HG03135 (cell line): ENCODE results near the gene SOBP.

Experiments used
- ATAC-seq: cut with Tn5 transposase; IDR thresholded peaks from one replicate; pipeline ENCODE4 v1.9.1; 2021; ENCODE audit warnings: mild to moderate bottlenecking, moderate library complexity; ENCODE audit not compliant: unreplicated experiment

SOBP gene

GRCh38 chr6:107485157-107485556, 4.8 kb upstream of the SOBP start:
- ATAC-seq, result no peak

- no peak for ATAC-seq
These were observed 1.6 kb upstream of the SOBP start for GRCh38 chr6:107488174-107488874.

DNA sequence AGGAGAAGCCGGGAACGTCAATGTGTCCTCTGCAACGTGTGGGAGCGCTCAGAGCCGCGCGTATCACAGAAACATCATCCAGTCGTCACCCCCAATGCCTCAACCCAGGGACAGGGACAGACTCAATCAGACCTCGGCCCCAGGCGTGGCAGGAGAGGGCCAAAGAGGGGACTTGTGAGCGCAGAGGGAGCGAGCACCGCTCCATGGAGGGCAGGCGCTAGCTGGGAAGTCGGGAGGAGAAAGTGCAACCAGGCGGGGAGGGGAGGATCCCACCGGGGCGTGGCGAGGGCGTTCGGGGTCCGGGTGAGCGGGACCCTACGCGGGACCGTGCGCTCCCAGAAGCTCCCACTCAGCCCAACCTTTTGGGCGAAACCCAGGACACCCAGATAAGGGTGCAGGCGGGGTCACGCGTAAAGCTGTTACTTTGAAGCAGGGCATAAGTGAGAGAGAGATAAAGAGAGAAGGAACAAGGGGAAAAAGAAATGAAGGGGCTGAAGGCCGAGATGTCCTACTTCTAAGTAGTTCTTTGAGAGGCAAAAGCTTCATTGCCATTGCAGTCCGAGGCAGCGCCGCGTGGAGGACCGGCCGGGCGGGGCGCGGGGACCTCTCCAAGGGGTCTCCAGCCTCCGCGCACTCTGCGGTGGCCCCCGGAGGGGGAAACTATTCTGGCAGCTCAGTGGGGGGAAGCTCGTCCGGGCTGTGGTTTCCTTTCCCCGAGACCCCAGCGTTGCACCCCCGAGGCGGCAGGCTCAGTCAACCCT, 862 bp upstream of the SOBP start:
- ATAC-seq, result no peak

DNA sequence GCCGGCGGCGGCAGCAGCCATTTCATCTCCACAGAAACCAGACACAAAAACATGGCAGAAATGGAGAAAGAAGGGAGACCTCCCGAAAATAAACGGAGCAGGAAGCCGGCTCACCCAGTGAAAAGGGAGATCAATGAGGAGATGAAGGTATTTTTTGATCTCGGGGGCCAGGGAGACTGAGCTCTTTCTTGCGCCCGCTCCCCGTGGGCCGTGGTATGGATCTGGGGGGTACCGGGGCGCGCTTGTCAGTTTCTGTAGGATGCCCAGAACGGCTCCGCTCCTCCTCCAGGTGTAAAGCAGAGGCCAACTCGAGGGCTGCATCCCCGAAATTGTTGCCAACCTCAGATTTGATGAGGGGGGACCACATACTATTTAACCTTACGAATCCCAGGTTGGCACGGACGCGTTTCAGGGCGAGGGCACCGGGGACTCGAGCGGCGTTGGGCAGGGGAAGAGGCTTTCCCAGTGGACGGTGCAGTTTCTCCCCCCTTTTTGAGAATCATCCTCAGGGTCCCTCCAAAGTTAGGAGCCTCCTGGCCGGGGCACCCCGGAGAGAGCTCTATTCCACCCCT, 735 bp downstream of the SOBP start:
- no peak for ATAC-seq

DNA sequence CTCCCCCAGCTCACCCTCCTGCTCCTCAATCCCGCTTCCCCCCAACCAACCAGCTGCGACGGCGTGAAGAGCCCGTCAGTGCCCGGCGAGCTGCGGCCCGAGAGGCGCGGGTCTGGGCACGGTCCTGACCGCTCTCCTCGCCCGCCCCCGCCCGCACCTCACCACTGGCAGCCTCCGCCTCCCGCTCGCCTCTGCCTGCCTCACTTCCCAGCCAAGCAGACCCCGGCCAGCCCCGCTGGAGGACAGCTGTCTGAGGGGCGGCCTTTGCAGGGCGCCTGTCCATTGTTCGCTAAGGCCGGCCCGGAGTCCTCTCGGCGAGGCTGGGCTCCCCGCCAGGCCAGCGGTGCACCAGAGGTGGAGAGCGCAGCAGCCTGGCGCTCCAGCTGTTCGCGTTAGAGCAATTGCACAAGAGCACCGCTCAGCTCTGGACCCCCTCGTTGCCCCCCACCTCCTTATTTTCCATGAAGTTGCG, 1.3 kb downstream of the SOBP start:
- no peak for ATAC-seq

DNA sequence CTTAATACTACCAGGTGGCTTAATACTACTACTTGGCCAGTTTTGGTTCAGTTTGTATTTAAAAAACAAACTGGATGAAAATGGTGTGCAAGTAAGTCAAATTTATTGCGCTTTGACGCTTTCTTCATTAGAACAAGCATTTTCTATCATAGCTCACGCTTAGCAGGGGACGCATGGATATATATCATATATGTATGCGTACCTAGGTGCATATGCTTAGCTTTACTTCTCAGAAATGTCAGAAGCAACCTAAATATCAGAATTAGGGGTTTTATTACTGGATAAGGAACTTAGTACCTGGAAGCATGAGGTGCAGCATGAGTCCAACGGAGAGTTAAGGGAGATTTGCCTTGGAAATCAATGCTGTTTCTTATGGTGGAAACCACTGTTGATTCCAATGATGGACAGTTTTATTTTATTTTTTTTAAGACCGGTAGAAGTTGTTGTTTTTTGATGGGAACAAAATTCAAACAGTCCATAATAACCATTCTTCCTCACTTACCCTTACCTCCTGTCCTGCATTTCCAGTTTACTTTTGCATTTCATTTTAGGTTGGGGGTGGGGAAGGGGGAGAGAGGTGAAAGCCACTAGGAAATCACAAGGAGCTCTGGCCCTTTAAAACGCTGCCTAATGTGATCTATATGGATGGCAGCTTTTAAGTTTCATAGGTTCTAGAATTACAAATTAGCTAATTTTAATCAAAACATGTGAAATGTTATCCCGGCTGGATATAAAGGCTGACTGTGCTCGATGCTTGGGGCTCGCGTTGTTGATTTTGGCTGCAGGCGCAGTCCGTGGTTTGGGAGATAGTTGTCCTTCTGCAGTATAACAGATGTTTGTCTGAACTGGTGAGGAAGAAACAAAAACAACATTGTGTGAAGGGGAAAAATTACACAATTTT, 2.1 kb downstream of the SOBP start:
- ATAC-seq, result no peak

- ATAC-seq, result no peak
These were observed 3.5 kb downstream of the SOBP start for GRCh38 chr6:107493158-107494057.

DNA sequence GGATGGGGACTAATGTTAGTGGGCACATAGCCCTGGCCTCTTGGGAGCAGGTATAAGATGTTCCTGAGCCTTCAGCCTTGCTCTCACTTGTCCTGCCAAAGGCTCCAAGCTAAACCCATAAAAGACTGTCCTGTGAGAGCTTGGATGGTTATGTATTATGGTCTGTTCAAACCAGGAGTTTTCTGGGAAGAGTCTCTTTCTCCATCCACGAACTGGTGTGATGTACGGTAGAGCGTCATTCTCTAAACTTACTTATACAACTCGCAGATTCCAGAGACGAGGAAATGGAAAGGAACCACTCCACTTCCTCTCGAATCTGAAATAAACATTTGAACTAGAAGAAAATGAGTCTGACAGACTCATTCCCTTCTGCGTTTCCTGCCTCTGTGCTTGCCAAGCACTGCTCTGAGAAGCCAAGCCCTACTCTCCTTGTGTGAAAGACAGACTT, 5.3 kb downstream of the SOBP start:
- no peak for ATAC-seq

DNA sequence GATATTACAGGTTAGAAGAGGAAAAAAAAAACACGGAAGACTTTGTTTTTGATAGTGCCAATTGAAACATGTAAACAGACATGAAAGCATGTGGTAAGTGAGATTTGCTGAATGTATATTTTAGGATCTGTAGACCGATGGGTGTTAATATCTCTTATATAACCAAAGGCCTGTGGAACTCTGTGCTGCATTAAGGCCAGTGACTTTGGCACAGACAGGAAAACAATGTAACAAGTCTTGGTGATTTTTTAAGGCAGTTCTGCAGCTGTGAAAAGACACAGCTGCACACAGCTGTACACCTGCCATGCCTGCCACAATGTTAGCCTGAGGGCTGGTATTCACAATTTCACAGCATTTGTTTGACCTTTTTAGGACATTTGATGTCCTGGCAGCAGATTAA, 6.1 kb downstream of the SOBP start:
- ATAC-seq, result no peak

DNA sequence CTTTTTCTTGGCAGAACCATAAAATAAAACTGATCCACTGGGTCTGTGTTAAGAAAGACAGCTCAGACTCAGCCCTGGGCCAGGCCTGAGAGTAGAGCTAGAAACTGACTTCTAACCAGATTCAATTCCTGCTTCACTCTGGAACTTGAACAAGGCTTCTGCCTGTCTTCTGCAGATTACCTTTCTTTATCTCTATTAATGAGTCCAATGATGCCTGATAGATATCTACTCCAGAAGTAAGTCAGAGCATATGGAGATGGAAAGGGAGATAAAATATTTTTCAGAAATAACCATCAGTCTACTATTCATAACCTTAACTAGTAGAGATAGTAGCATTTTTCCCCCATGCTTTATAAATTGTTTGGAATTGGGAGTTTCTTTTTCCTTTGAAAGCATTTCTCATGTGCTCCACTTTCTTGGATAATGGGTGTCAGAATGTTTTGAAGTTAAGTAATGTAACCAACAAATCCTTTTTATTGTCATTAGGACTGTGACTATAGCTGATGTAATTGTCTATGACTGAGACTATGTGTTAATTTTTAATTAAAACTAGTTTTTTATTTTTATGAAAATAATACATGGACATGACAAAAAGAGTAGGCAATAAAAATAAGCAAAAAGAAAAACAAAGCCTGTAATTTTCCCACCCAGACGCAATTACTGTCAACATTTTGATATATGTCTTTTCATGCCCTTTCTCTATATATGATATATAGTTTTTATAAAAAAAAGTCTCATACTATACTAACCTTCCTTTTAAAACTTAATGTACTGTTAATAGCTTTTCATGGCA, 7.2 kb downstream of the SOBP start:
- ATAC-seq, result no peak

DNA sequence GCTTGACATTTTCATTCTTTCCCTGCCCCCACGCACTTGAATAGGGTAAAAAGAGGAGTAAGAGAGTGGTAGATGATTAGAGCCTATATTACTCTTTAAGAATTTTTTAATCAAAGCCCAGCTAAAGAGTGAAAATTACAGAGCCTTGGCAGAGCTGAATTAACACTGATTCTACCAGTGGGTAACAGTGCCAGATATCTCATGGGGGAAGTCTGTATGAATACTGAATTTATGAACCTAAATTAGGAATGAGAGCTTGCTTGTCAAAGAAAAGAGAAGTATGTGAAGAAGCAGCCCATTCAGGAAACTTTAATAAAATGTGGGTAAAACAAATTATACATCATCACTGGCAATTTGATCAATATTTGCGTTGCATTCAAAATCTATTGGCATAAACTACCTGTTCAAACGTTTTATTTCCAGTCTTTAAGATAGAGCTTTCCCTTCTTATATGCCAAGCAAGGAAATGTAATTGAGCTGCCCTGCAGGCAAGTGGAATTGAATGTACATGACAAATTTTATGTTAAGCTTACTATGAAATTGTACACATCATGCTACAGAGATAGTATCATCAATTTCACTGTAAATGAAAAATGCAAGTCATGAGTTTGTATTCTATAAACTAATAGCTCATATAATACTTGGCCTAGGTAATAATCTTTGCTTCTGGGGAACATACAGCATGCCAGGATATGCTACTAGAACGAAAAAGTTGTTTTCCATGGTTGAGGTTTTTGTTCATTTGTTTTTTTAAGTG, 14.5 kb downstream of the SOBP start:
- ATAC-seq, result no peak

DNA sequence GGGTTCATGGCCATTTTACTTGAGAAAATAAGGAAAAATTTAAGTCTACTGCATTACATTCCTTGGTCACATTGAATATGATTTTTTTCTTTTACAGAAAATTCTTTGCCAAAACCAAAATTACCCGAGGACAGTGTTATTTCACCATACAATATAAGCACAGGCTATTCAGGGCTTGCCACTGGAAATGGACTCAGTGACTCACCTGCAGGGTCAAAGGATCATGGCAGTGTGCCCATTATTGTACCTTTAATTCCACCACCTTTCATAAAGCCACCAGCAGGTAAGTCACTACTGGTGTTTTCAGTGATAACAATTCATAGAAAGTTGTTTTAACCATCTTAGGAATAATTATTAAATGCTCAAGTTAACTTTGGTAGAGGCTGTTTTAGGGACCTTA, 16.2 kb downstream of the SOBP start:
- no peak for ATAC-seq

DNA sequence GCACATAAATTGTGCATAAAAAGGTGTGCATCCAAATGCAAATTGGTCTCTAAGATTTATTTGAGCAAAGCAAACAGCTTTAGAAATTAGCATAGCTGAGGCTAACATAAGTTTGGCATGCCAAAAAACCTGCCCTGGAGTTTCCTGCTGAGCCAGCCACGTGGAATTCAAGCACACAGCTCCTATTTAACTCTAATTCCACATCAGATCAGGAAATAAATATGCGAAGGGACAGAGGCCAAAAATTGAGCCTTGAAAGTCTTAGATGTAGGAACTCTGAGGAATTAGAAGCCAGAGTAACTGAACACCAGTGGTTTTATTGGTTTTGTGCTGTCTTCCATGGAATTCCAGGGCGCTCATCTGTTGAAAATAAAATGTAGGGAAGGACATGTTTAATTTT, 19.6 kb downstream of the SOBP start:
- no peak for ATAC-seq

GRCh38 chr6:107510108-107510507, 20.2 kb downstream of the SOBP start:
- ATAC-seq, result no peak

DNA sequence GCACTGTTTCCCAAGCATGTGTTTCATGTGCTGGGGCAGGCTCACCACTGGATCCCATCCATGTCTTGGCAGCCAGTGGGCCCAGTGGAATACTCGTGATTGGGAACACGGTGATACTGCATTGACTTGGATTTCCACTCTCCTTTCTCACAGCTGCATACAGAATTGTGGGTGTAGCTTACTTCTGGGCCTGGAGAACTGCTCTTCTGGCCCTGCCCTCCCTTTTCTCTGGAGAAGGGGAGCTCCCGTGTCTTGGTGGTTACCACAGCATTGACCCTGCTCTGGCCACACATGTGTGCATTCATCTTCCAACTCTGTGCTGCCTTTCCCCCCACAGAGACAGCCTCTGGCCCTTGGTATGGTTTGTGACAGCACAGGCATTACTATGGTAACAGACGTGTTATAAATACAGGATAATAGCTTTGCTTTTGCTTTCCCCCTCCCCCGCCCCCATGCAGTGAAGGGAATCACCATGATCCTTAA, 21.6 kb downstream of the SOBP start:
- ATAC-seq, result no peak

GRCh38 chr6:107513214-107513613, 23.3 kb downstream of the SOBP start:
- ATAC-seq, result no peak

GRCh38 chr6:107515955-107516354, 26.0 kb downstream of the SOBP start:
- ATAC-seq, result no peak

DNA sequence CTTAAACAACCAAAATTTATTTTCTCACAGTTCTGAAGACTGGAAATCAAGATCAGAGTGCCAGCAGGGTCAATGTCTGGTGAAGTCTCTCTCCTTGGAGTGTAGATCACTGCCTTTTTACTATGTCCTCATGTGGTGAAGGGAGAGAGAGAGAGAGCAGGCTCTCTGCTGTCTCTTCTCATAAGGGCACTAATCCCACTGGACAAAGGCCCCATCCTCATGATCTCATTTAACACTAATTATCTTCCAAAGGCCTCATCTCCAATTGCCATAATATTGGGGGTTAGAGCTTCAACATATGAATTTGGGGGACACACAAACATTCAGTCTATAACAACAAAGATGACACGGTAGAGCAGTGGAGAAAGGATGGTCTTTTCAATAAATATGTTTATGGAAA, 27.4 kb downstream of the SOBP start:
- ATAC-seq, result no peak
